Natural killer cell (primary cell): Measurements from ENCODE around the gene OR51B4. TPM values are rescaled to one million over a fixed set of nuclear protein-coding genes. Genes with fewer than 3 reads are reported as not detected.
"Not testable (repeated sequence)": the region's sequence is repeated elsewhere in the genome, so short reads cannot be mapped to it uniquely, and the experiment has no call there.

Experiments used
- ATAC-seq, 3 donors: fragments of 150-1000 bp in 2 of 3; fragments of 200-7000 bp in 1 of 3; cut with Tn5 transposase; 1 replicate in 1 of 3; 2 replicates in 2 of 3; pipeline ENCODE4 v1.10.0; 2021; ENCODE audit warnings: mild to moderate bottlenecking in 2 of 3, moderate library complexity in 2 of 3
- DNase-seq, 2 donors: peaks; one replicate each; pipeline versions ENCODE4 v3.0.0 to v3.0.0-alpha.2; 2013 to 2021; ENCODE audit warnings: mixed read lengths in 1 of 2
- H3K27ac ChIP-seq: one replicate; pipeline ENCODE4 v1.5.1; 2013; ENCODE audit warnings: mild to moderate bottlenecking, low read length
- H3K27me3 ChIP-seq: one replicate; pipeline ENCODE4 v1.6.1; 2013; ENCODE audit warnings: low read length; ENCODE audit not compliant: control insufficient read depth, insufficient read depth
- H3K36me3 ChIP-seq: one replicate; pipeline ENCODE4 v1.6.1; 2013; ENCODE audit warnings: low read length; ENCODE audit not compliant: control insufficient read depth, insufficient read depth
- H3K4me1 ChIP-seq: one replicate; pipeline ENCODE4 v1.6.1; 2013; ENCODE audit warnings: low read length; ENCODE audit not compliant: control insufficient read depth, insufficient read depth
- H3K4me3 ChIP-seq: one replicate; pipeline ENCODE4 v1.5.1; 2013; ENCODE audit warnings: low read length
- H3K9me3 ChIP-seq: one replicate; pipeline ENCODE4 v1.6.1; 2013; ENCODE audit warnings: low read length; ENCODE audit not compliant: control insufficient read depth, insufficient read depth
- H3K27ac Mint-ChIP-seq, 2 donors: one replicate each; pipeline ENCODE4 v1.8.0; 2022; ENCODE audit warnings: mild to moderate bottlenecking in 2 of 2, mixed read lengths in 2 of 2, moderate library complexity in 1 of 2
- H3K27me3 Mint-ChIP-seq, 2 donors: one replicate each; pipeline ENCODE4 v1.8.0; 2022; ENCODE audit warnings: low read depth in 2 of 2, mixed read lengths in 2 of 2
- H3K36me3 Mint-ChIP-seq: one replicate; pipeline ENCODE4 v1.8.0; 2022; ENCODE audit warnings: mixed read lengths
- H3K4me1 Mint-ChIP-seq, 2 donors: one replicate each; pipeline ENCODE4 v1.8.0; 2022; ENCODE audit warnings: mixed read lengths in 2 of 2
- H3K4me3 Mint-ChIP-seq: one replicate; pipeline ENCODE4 v1.8.0; 2022; ENCODE audit warnings: mild to moderate bottlenecking, moderate library complexity, mixed read lengths
- H3K9me3 Mint-ChIP-seq, 2 donors: one replicate each; pipeline ENCODE4 v1.8.0; 2022; ENCODE audit warnings: mixed read lengths in 2 of 2
- CTCF ChIP-seq: fragments of 200-600 bp; IDR thresholded peaks from one replicate; pipeline ENCODE4 v1.8.0; 2022; ENCODE audit warnings: antibody characterized with exemption
- WGBS: methylation state at CpG from one replicate; pipeline ENCODE4 v1.1.7; 2013; ENCODE audit warnings: missing lambda C conversion rate; ENCODE audit not compliant: insufficient coverage; 5-methylcytosine and 5-hydroxymethylcytosine counted together
- intact Hi-C: fragments of 100-400 bp; cut with micrococcal nuclease; formaldehyde crosslinking; loops from one replicate; pipeline ENCODE4 v1.14.2; 2022
- total RNA-seq, 4 donors: library from RNA; stranded (reverse); fragments of 120-200 nt in 1 of 4; gene quantifications; one replicate each; pipeline versions ENCODE4 v1.2.3 to v1.2.4, GENCODE V29; 2013 to 2022

The OR51B4 gene
- total RNA-seq, 3 donors from 2014 or later (not counting 1 experiment from before 2014, with no cell fraction given), result not detected

- Histone ChIP-seq H3K4me1 (no peaks in the 10 kb centered on the region), H3K9me3 (no peaks in the 10 kb centered on the region), H3K27me3 (no peaks in the 10 kb centered on the region), H3K27ac (no peak overlapping the region), H3K4me3 (no peak overlapping the region), H3K36me3 (no peaks in the 10 kb centered on the region)
- DNase-seq, result no peak
- 76% methylated on average over 3 of the region's 3 CpGs for WGBS
- H3K27ac Mint-ChIP-seq, result no peak overlapping the region
- H3K9me3 Mint-ChIP-seq, result peaks cover 3% of the 10 kb centered on the region in 2 donors
- H3K4me3 Mint-ChIP-seq, result no peak overlapping the region
- peaks cover 3 to 5% of the 10 kb centered on the region in 2 donors for H3K27me3 Mint-ChIP-seq
- ATAC-seq, result no peak
- intact Hi-C loops, result no loop called here
- no peaks in the 10 kb centered on the region for H3K36me3 Mint-ChIP-seq
- no peaks in the 10 kb centered on the region for H3K4me1 Mint-ChIP-seq
- no peak for TF ChIP-seq CTCF
Measured at GRCh38 chr11:5345831-5346230, 44.1 kb upstream of the OR51B4 start.

GRCh38 chr11:5343474-5344335 is 42.0 kb upstream of the OR51B4 start, which contains the start of gene OR51B5:
TSS of gene OR51B5 (minus strand) at chr11:5343524. CDS start at chr11:5343524, 0 bp downstream.
- 78% methylated on average over 2 of the region's 6 CpGs for WGBS
- peaks cover 3% of the 10 kb centered on the region in 2 donors for H3K9me3 Mint-ChIP-seq
- DNase-seq, result no peak

GRCh38 chr11:5339771-5340322 is 38.1 kb upstream of the OR51B4 start:
- intact Hi-C loops, result no loop called here
- Mint-ChIP-seq H3K4me3 (no peak overlapping the region), H3K36me3 (no peaks in the 10 kb centered on the region), H3K4me1 (no peaks in the 10 kb centered on the region), H3K27ac (no peak overlapping the region), H3K27me3 (peaks cover 0 to 3% of the 10 kb centered on the region in 2 donors), H3K9me3 (no peaks in the 10 kb centered on the region)
- no peak for DNase-seq
- Histone ChIP-seq H3K4me3 (no peak overlapping the region), H3K4me1 (no peaks in the 10 kb centered on the region), H3K27me3 (no peaks in the 10 kb centered on the region), H3K9me3 (no peaks in the 10 kb centered on the region), H3K36me3 (no peaks in the 10 kb centered on the region), H3K27ac (no peak overlapping the region)
- no peak for ATAC-seq
- WGBS, result 81% methylated on average over 1 of the region's 1 CpG
- TF ChIP-seq CTCF, result no peak

More at GRCh38 chr11:5343474-5344335, 42.0 kb upstream of the OR51B4 start, which contains the start of gene OR51B5:
- intact Hi-C loops, result no loop called here
- Histone ChIP-seq H3K27ac (no peak within 1 kb of the TSS), H3K9me3 (no peaks in the 10 kb centered on the region), H3K27me3 (no peaks in the 10 kb centered on the region), H3K4me3 (no peak within 1 kb of the TSS), H3K36me3 (no peaks in the 10 kb centered on the region), H3K4me1 (no peaks in the 10 kb centered on the region)
- no peaks in the 10 kb centered on the region for H3K36me3 Mint-ChIP-seq
- H3K4me3 Mint-ChIP-seq, result no peak within 1 kb of the TSS
- TF ChIP-seq CTCF, result no peak
- H3K27me3 Mint-ChIP-seq, result peaks cover 3 to 5% of the 10 kb centered on the region in 2 donors
- no peak for ATAC-seq
- H3K27ac Mint-ChIP-seq, result no peak within 1 kb of the TSS
- no peaks in the 10 kb centered on the region for H3K4me1 Mint-ChIP-seq

- WGBS, result 57% methylated on average over 1 of the region's 1 CpG
- ATAC-seq, H3K27me3 Mint-ChIP-seq, H3K27ac Mint-ChIP-seq, H3K4me1 Mint-ChIP-seq, intact Hi-C loops, H3K36me3 ChIP-seq, H3K9me3 Mint-ChIP-seq, H3K4me3 ChIP-seq, H3K27ac ChIP-seq, H3K27me3 ChIP-seq, DNase-seq, H3K9me3 ChIP-seq, H3K36me3 Mint-ChIP-seq, H3K4me1 ChIP-seq, H3K4me3 Mint-ChIP-seq: not testable (repeated sequence)
Measured at GRCh38 chr11:5337253-5337652, 35.5 kb upstream of the OR51B4 start.
